ENCODE data around the gene RNF166. TPM values are rescaled to one million over a fixed set of nuclear protein-coding genes. Genes with fewer than 3 reads are reported as not detected.

RNF166 gene
- total RNA-seq, 1 experiment from 2014 or later: 26.5 TPM

DNA sequence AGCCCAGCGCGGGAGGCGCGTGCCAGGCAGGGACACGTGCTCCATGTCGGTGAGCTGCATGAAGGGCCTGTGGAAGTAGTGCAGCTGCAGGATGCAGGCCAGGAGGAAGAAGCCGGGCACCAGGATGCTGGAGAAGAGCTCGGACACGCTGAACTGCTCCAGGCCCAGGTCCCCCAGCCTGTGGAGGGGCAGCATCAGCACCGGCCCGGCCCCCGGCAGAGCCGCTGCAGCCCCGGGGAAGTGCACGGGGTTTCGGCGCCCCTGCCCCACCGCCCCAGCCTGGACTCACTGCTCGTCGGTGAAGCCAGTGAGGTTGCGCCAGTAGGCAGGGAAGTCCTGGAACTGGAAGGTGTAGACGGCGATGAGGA, 28.1 kb upstream of the RNF166 start:
- Mint-ChIP-seq H3K4me1 (0 out of 4 replicates have a peak, but pooled peaks cover 0 to 3% of the 10 kb centered on the region in 2 experiments), H3K36me3 (ENCODE audit: insufficient read depth in 1 of 3, low read depth in 3 of 3) (peaks cover 3 to 14% (median 8%) of the 10 kb centered on the region in 3 experiments; a peak in 6 of 7 replicates), H3K4me3 (no peak overlapping the region), H3K9me3 (no peaks in the 10 kb centered on the region), H3K27me3 (ENCODE audit: low read depth) (no peaks in the 10 kb centered on the region; the same call in 1 of the 2 replicates), H3K27ac (no peak overlapping the region)
- Histone ChIP-seq H3K79me1 (ENCODE audit: insufficient read depth, low read depth, low read length, poor library complexity, severe bottlenecking) (no peaks in the 10 kb centered on the region), H3K27ac (ENCODE audit: insufficient read length, low read depth, low read length) (no peak overlapping the region), H3K23me2 (ENCODE audit: insufficient read length, low read depth, low read length, poor library complexity, severe bottlenecking) (no peaks in the 10 kb centered on the region), H4K91ac (ENCODE audit: insufficient read length, low read depth, low read length) (no peak overlapping the region), H3K4me2 (ENCODE audit: insufficient read depth, insufficient read length, low read length) (no peak overlapping the region), H2BK20ac (ENCODE audit: low read depth, low read length, poor library complexity, severe bottlenecking) (no peak overlapping the region), H3K79me2 (ENCODE audit: insufficient read depth, low read length) (no peaks in the 10 kb centered on the region), H3K56ac (ENCODE audit: insufficient read length, low read depth, low read length) (no peak overlapping the region), H4K20me1 (ENCODE audit: control insufficient read depth, insufficient read depth, insufficient read length) (no peaks in the 10 kb centered on the region), H3K27me3 (ENCODE audit: insufficient read depth, low read length) (no peaks in the 10 kb centered on the region), H3K9me3 (ENCODE audit: control insufficient read depth, low read depth, low read length) (no peaks in the 10 kb centered on the region), H2AFZ (ENCODE audit: low read length) (no peak overlapping the region), H3K14ac (ENCODE audit: insufficient read depth, low read length) (no peak overlapping the region), H2BK120ac (ENCODE audit: low read depth, low read length, poor library complexity, severe bottlenecking) (no peak overlapping the region), H3K4me1 (ENCODE audit: insufficient read depth, low read length) (no peaks in the 10 kb centered on the region), H3K18ac (ENCODE audit: insufficient read length, low read depth, low read length) (no peak overlapping the region), H3T11ph (ENCODE audit: low read length) (no peak overlapping the region), H2BK15ac (ENCODE audit: low read depth, low read length) (no peak overlapping the region), H2BK12ac (ENCODE audit: insufficient read length, low read depth, low read length) (no peak overlapping the region), H4K5ac (ENCODE audit: insufficient read length, low read depth, low read length) (no peak overlapping the region), H3K23ac (ENCODE audit: insufficient read length, low read depth, low read length) (no peak overlapping the region), H2BK5ac (ENCODE audit: insufficient read length, low read length) (no peak overlapping the region), H3K4ac (ENCODE audit: low read depth, low read length) (no peak overlapping the region), H2AK5ac (ENCODE audit: insufficient read length, low read length) (no peak overlapping the region), H4K8ac (replicated peaks; ENCODE audit: insufficient read length, low read depth, low read length) (no peak overlapping the region), H3K9ac (ENCODE audit: extremely low read depth, insufficient read length, low read length) (no peak overlapping the region)
- DNase-seq: no peak
- WGBS (ENCODE audit: extremely low coverage, insufficient read length, low lambda C conversion rate): no CpG with 5 or more reads among the region's 23 CpGs
- TF ChIP-seq, protein P1, sequence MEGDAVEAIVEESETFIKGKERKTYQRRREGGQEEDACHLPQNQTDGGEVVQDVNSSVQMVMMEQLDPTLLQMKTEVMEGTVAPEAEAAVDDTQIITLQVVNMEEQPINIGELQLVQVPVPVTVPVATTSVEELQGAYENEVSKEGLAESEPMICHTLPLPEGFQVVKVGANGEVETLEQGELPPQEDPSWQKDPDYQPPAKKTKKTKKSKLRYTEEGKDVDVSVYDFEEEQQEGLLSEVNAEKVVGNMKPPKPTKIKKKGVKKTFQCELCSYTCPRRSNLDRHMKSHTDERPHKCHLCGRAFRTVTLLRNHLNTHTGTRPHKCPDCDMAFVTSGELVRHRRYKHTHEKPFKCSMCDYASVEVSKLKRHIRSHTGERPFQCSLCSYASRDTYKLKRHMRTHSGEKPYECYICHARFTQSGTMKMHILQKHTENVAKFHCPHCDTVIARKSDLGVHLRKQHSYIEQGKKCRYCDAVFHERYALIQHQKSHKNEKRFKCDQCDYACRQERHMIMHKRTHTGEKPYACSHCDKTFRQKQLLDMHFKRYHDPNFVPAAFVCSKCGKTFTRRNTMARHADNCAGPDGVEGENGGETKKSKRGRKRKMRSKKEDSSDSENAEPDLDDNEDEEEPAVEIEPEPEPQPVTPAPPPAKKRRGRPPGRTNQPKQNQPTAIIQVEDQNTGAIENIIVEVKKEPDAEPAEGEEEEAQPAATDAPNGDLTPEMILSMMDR (conservative IDR thresholded peaks at IDR 0.05): no peak

Data from H9 (cell line).